Amygdala (tissue), 56 donors: Measurements from ENCODE around the gene UBE4B.
"Not testable (repeated sequence)": the region's sequence is repeated elsewhere in the genome, so short reads cannot be mapped to it uniquely, and the experiment has no call there.

Experiments
- DNase-seq, 56 donors: peaks; one replicate each; lab custom pipeline; 2025; lab: John Stamatoyannopoulos, UW

Gene UBE4B

GRCh38 chr1:10032590-10033358 lies at the start of gene UBE4B:
Gene UBE4B (plus strand): TSS chr1:10032958. CDS start chr1:10033671, 713 bp downstream.
- peak; percentile 79 to 99 (median 96) for DNase-seq

GRCh38 chr1:9984253-9984652 lies 48.5 kb upstream of the UBE4B start:
- DNase-seq: peak in 12 of 56 donors; percentile 5 to 36 (median 12)

- DNase-seq: no peak
Observed at GRCh38 chr1:9985001-9985400, 47.8 kb upstream of the UBE4B start.

- no peak for DNase-seq
Observed at GRCh38 chr1:9989773-9990172, 43.0 kb upstream of the UBE4B start.

GRCh38 chr1:9990944-9991343 lies 41.8 kb upstream of the UBE4B start:
- no peak for DNase-seq

- no peak for DNase-seq
Observed at GRCh38 chr1:9992910-9993309, 39.8 kb upstream of the UBE4B start.

- DNase-seq: no peak
Observed at GRCh38 chr1:9993561-9994075, 39.1 kb upstream of the UBE4B start.

- DNase-seq: peak in 11 of 56 donors; percentile 2 to 40 (median 10)
Observed at GRCh38 chr1:9996624-9997582, 35.9 kb upstream of the UBE4B start, which contains the start of gene RBP7. Gene RBP7 (plus strand): TSS chr1:9997228. CDS start chr1:9997259, 31 bp downstream.

GRCh38 chr1:10001016-10001665 lies 31.6 kb upstream of the UBE4B start:
- DNase-seq: peak in 45 of 56 donors; percentile 5 to 75 (median 42)

GRCh38 chr1:10005248-10005647 lies 27.5 kb upstream of the UBE4B start:
- DNase-seq: not testable (repeated sequence)

GRCh38 chr1:10007169-10007568 lies 25.6 kb upstream of the UBE4B start:
- DNase-seq: peak in 1 of 56 donors; percentile 16

- DNase-seq: no peak
Observed at GRCh38 chr1:10014016-10014415, 18.7 kb upstream of the UBE4B start.

- DNase-seq: no peak
Observed at GRCh38 chr1:10019561-10019960, 13.2 kb upstream of the UBE4B start.

- no peak for DNase-seq
Observed at GRCh38 chr1:10020086-10020485, 12.7 kb upstream of the UBE4B start.

- DNase-seq: not testable (repeated sequence)
Observed at GRCh38 chr1:10020678-10021077, 12.1 kb upstream of the UBE4B start.

- DNase-seq: not testable (repeated sequence)
Observed at GRCh38 chr1:10021992-10022391, 10.8 kb upstream of the UBE4B start.

- no peak for DNase-seq
Observed at GRCh38 chr1:10022656-10023055, 10.1 kb upstream of the UBE4B start.

GRCh38 chr1:10025354-10025753 lies 7.4 kb upstream of the UBE4B start:
- DNase-seq: no peak

GRCh38 chr1:10027027-10027426 lies 5.7 kb upstream of the UBE4B start:
- DNase-seq: no peak

GRCh38 chr1:10028956-10029500 lies 3.7 kb upstream of the UBE4B start:
- DNase-seq: not testable (repeated sequence)
